HS-27A (cell line): ENCODE results near the gene TRPM3.

Experiments used
- DNase-seq: peaks from one replicate; pipeline ENCODE4 v3.0.0-alpha.2; 2012; ENCODE audit warnings: low read depth, missing footprints

TRPM3 gene

GRCh38 chr9:70883963-70884793, 237.2 kb downstream of the TRPM3 start:
- DNase-seq: no peak

- DNase-seq: peak; percentile 19
Measured at GRCh38 chr9:70883056-70883455, 238.4 kb downstream of the TRPM3 start.

GRCh38 chr9:70881333-70881732, 240.1 kb downstream of the TRPM3 start:
- DNase-seq: no peak

- no peak for DNase-seq
Measured at GRCh38 chr9:70880535-70880934, 240.9 kb downstream of the TRPM3 start.

GRCh38 chr9:70878576-70878975, 242.8 kb downstream of the TRPM3 start:
- DNase-seq: no peak

GRCh38 chr9:70874451-70874850, 247.0 kb downstream of the TRPM3 start:
- DNase-seq: no peak

- no peak for DNase-seq
Measured at GRCh38 chr9:70873506-70873905, 247.9 kb downstream of the TRPM3 start.

- no peak for DNase-seq
Measured at GRCh38 chr9:70868661-70869652, 252.5 kb downstream of the TRPM3 start.

GRCh38 chr9:70868041-70868440, 253.4 kb downstream of the TRPM3 start:
- no peak for DNase-seq

- no peak for DNase-seq
Measured at GRCh38 chr9:70865471-70865870, 255.9 kb downstream of the TRPM3 start.

GRCh38 chr9:70861797-70862196, 259.6 kb downstream of the TRPM3 start:
- DNase-seq: no peak

- no peak for DNase-seq
Measured at GRCh38 chr9:70861376-70861775, 260.0 kb downstream of the TRPM3 start.

- DNase-seq: no peak
Measured at GRCh38 chr9:70859694-70860093, 261.7 kb downstream of the TRPM3 start.

GRCh38 chr9:70856411-70856810, 265.0 kb downstream of the TRPM3 start:
- DNase-seq: no peak

- no peak for DNase-seq
Measured at GRCh38 chr9:70852711-70853240, 268.6 kb downstream of the TRPM3 start.

- no peak for DNase-seq
Measured at GRCh38 chr9:70840266-70840665, 281.2 kb downstream of the TRPM3 start.

GRCh38 chr9:70835323-70835722, 286.1 kb downstream of the TRPM3 start:
- DNase-seq: no peak

- DNase-seq: no peak
Measured at GRCh38 chr9:70832492-70832891, 288.9 kb downstream of the TRPM3 start.

GRCh38 chr9:70830618-70831017, 290.8 kb downstream of the TRPM3 start:
- DNase-seq: no peak

GRCh38 chr9:70829591-70830265, 291.7 kb downstream of the TRPM3 start:
- DNase-seq: no peak

GRCh38 chr9:70826562-70826961, 294.9 kb downstream of the TRPM3 start:
- no peak for DNase-seq

- DNase-seq: no peak
Measured at GRCh38 chr9:70823284-70823683, 298.1 kb downstream of the TRPM3 start.
